Measurements from ENCODE around the gene PPP5C.

GRCh38 chr19:46409191-46409590, 62.3 kb downstream of the PPP5C start:
- no peak for TF ChIP-seq CTCF (IDR thresholded peaks at IDR 0.05)
- TF ChIP-seq POLR2A (IDR thresholded peaks at IDR 0.05), result no peak

Measured in lower leg skin (tissue), 3 donors.